SK-N-SH (cell line): ENCODE results near the gene RNF175.

Source experiments
- CHD2 ChIP-seq: fragments of 150-350 bp; IDR thresholded peaks from 2 replicates; pipeline ENCODE4 v1.6.1; 2018; ENCODE audit warnings: low read length; ENCODE audit not compliant: partially characterized antibody
- RFX5 ChIP-seq: IDR thresholded peaks from 2 replicates; pipeline ENCODE4 v1.6.1; 2012; ENCODE audit warnings: mild to moderate bottlenecking, improper control_type of control experiment, low read length
- TF ChIP-seq, protein P1 (sequence below): fragments of 200-600 bp; sonication (generic); IDR thresholded peaks from 2 replicates; pipeline ENCODE4 v1.6.1; 2017; ENCODE audit warnings: antibody characterized with exemption, mild to moderate bottlenecking, moderate library complexity

DNA sequence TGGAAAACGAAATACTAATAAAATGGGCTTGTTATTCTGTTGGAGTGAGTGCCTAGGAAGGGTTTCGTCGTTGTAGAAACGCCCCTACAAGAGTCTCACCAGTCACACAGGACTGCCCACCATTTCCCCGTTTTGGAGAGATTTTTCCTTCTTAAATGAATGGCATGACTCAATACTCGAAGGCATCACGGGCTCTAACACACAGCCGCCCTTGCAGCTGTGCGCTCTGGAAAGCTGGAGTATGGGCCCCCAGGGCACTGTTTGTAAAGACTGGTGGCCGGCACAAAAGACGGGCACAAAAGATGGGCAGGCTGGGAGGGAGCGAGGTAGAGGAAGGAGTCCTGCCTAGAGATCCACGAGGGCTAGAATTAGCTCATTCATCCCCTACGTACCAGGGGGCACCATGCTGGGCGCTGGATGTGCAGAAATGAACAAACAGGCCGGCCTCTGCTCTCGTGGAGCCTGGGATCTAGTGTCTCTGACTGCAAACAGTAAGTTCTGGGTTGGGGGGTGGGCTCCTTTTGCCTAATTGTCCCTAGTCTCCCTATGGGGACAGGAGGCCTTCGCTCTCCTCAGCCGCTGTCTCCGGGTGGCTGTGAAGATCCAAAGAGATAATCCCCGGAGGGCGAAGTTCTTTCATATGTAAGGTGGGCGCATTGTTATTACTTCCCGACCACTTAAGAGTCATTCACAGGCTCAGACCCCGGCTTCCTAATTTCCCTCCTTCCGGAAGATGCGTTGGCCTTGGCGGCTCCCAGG lies 30.1 kb upstream of the RNF175 start:
- TF ChIP-seq CHD2 (no peak), RFX5 (no peak)
- TF ChIP-seq, protein P1, sequence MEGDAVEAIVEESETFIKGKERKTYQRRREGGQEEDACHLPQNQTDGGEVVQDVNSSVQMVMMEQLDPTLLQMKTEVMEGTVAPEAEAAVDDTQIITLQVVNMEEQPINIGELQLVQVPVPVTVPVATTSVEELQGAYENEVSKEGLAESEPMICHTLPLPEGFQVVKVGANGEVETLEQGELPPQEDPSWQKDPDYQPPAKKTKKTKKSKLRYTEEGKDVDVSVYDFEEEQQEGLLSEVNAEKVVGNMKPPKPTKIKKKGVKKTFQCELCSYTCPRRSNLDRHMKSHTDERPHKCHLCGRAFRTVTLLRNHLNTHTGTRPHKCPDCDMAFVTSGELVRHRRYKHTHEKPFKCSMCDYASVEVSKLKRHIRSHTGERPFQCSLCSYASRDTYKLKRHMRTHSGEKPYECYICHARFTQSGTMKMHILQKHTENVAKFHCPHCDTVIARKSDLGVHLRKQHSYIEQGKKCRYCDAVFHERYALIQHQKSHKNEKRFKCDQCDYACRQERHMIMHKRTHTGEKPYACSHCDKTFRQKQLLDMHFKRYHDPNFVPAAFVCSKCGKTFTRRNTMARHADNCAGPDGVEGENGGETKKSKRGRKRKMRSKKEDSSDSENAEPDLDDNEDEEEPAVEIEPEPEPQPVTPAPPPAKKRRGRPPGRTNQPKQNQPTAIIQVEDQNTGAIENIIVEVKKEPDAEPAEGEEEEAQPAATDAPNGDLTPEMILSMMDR = no peak
